Suprapubic skin (tissue), 4 donors: ENCODE results near the gene SWI5. TPM values are rescaled to one million over a fixed set of nuclear protein-coding genes. Genes with fewer than 3 reads are reported as not detected.

Source experiments
- DNase-seq, 2 donors: peaks; one replicate each; pipeline ENCODE4 v3.0.0-alpha.2; 2019; ENCODE audit warnings: low spot score in 2 of 2
- H3K27ac ChIP-seq: fragments of 200-600 bp; sonication (generic); one replicate; pipeline ENCODE4 v1.5.1; 2019
- H3K27me3 ChIP-seq: fragments of 200-600 bp; sonication (generic); one replicate; pipeline ENCODE4 v1.5.1; 2019
- H3K36me3 ChIP-seq: fragments of 200-600 bp; sonication (generic); one replicate; pipeline ENCODE4 v1.5.1; 2019
- H3K4me1 ChIP-seq: fragments of 200-600 bp; sonication (generic); one replicate; pipeline ENCODE4 v1.5.1; 2019
- H3K4me3 ChIP-seq: fragments of 200-600 bp; sonication (generic); one replicate; pipeline ENCODE4 v1.5.1; 2019; ENCODE audit warnings: mild to moderate bottlenecking
- H3K9me3 ChIP-seq: fragments of 200-600 bp; sonication (generic); one replicate; pipeline ENCODE4 v1.5.1; 2019
- CTCF ChIP-seq, 2 donors: fragments of 200-600 bp in 1 of 2; fragments of 450-650 bp in 1 of 2; sonication (generic) in 1 of 2; IDR thresholded peaks; one replicate each; pipeline ENCODE4 v1.5.1; 2016 to 2019; ENCODE audit warnings: antibody characterized with exemption in 2 of 2, mild to moderate bottlenecking in 1 of 2, moderate library complexity in 1 of 2
- EP300 ChIP-seq: sonication (generic); formaldehyde crosslinking; IDR thresholded peaks from one replicate; pipeline ENCODE4 v1.6.1; 2017; ENCODE audit warnings: antibody characterized with exemption
- POLR2A ChIP-seq, 2 donors: fragments of 450-650 bp; IDR thresholded peaks; one replicate each; pipeline ENCODE4 v1.6.1; 2017; ENCODE audit warnings: antibody characterized with exemption in 2 of 2, mild to moderate bottlenecking in 2 of 2, moderate library complexity in 2 of 2
- POLR2AphosphoS5 ChIP-seq, 3 donors: sonication (generic); formaldehyde crosslinking; IDR thresholded peaks; one replicate each; pipeline ENCODE4 v1.6.1; 2017; ENCODE audit warnings: antibody characterized with exemption in 3 of 3
- WGBS: methylation state at CpG from one replicate; pipeline ENCODE4 v1.1.5; 2018; 5-methylcytosine and 5-hydroxymethylcytosine counted together
- total RNA-seq, 4 donors: library from RNA; depleted of rRNA; stranded (reverse); fragments of >200 nt; gene quantifications; one replicate each; pipeline ENCODE4 v1.1.0, GENCODE V29; 2016

Gene SWI5
- total RNA-seq, 4 donors from 2014 or later: 21.1 to 35.3 (median 22.2) TPM

- no peaks in the 10 kb centered on the region for H3K9me3 ChIP-seq
- no peaks in the 10 kb centered on the region for H3K27me3 ChIP-seq
- DNase-seq: peak; percentile 94
- TF ChIP-seq POLR2AphosphoS5 (IDR thresholded peaks at IDR 0.05): no peak
- no peak for TF ChIP-seq POLR2A (IDR thresholded peaks at IDR 0.05)
- no peak for TF ChIP-seq CTCF (IDR thresholded peaks at IDR 0.05)
- no peak for TF ChIP-seq EP300
- peaks cover 44% of the 10 kb centered on the region for H3K4me1 ChIP-seq
- peak overlapping the region; percentile 48 for H3K4me3 ChIP-seq
- peaks cover 9% of the 10 kb centered on the region for H3K36me3 ChIP-seq
- WGBS: 20% methylated on average over 2 of the region's 18 CpGs
- peak overlapping the region; percentile 90 for H3K27ac ChIP-seq
Measured at GRCh38 chr9:128244837-128245231, 31.2 kb upstream of the SWI5 start.

- no peak for TF ChIP-seq EP300
- no peak for TF ChIP-seq POLR2AphosphoS5 (IDR thresholded peaks at IDR 0.05)
- TF ChIP-seq POLR2A (IDR thresholded peaks at IDR 0.05): no peak
- 52% methylated on average over 8 of the region's 13 CpGs for WGBS
- Histone ChIP-seq H3K4me1 (peaks cover 48% of the 10 kb centered on the region), H3K4me3 (no peak overlapping the region), H3K9me3 (no peaks in the 10 kb centered on the region), H3K27me3 (no peaks in the 10 kb centered on the region), H3K36me3 (peaks cover 5% of the 10 kb centered on the region), H3K27ac (peak overlapping the region; percentile 31)
- no peak for DNase-seq
Measured at GRCh38 chr9:128245421-128246151, 30.5 kb upstream of the SWI5 start.

GRCh38 chr9:128246471-128246870, 29.6 kb upstream of the SWI5 start:
- Histone ChIP-seq H3K27me3 (no peaks in the 10 kb centered on the region), H3K9me3 (no peaks in the 10 kb centered on the region), H3K36me3 (no peaks in the 10 kb centered on the region), H3K27ac (peak overlapping the region; percentile 27), H3K4me1 (peaks cover 57% of the 10 kb centered on the region), H3K4me3 (no peak overlapping the region)
- TF ChIP-seq POLR2A (IDR thresholded peaks at IDR 0.05) (no peak), CTCF (IDR thresholded peaks at IDR 0.05) (no peak), POLR2AphosphoS5 (IDR thresholded peaks at IDR 0.05) (no peak), EP300 (no peak)
- no peak for DNase-seq
- WGBS: 51% methylated on average over 2 of the region's 2 CpGs

- Histone ChIP-seq H3K27ac (no peak overlapping the region), H3K36me3 (no peaks in the 10 kb centered on the region), H3K27me3 (no peaks in the 10 kb centered on the region), H3K9me3 (no peaks in the 10 kb centered on the region), H3K4me3 (no peak overlapping the region), H3K4me1 (peaks cover 57% of the 10 kb centered on the region)
- no peak for DNase-seq
- 89% methylated on average over 5 of the region's 5 CpGs for WGBS
- TF ChIP-seq EP300: no peak
- TF ChIP-seq POLR2A (IDR thresholded peaks at IDR 0.05): no peak
- no peak for TF ChIP-seq CTCF (IDR thresholded peaks at IDR 0.05)
- no peak for TF ChIP-seq POLR2AphosphoS5 (IDR thresholded peaks at IDR 0.05)
Measured at GRCh38 chr9:128247226-128247803, 28.8 kb upstream of the SWI5 start.

GRCh38 chr9:128249558-128249907, 26.5 kb upstream of the SWI5 start:
- Histone ChIP-seq H3K4me3 (no peak overlapping the region), H3K9me3 (no peaks in the 10 kb centered on the region), H3K4me1 (peaks cover 55% of the 10 kb centered on the region), H3K36me3 (no peaks in the 10 kb centered on the region), H3K27ac (no peak overlapping the region), H3K27me3 (no peaks in the 10 kb centered on the region)
- WGBS: 89% methylated on average over 8 of the region's 8 CpGs
- TF ChIP-seq EP300 (no peak), CTCF (IDR thresholded peaks at IDR 0.05) (no peak), POLR2A (IDR thresholded peaks at IDR 0.05) (no peak), POLR2AphosphoS5 (IDR thresholded peaks at IDR 0.05) (no peak)
- DNase-seq: no peak
